ENCODE results near the gene CYB5D1. TPM values are rescaled to one million over a fixed set of nuclear protein-coding genes. Genes with fewer than 3 reads are reported as not detected.

Gene CYB5D1
- total RNA-seq, 1 experiment from 2014 or later: 18.7 TPM

DNA sequence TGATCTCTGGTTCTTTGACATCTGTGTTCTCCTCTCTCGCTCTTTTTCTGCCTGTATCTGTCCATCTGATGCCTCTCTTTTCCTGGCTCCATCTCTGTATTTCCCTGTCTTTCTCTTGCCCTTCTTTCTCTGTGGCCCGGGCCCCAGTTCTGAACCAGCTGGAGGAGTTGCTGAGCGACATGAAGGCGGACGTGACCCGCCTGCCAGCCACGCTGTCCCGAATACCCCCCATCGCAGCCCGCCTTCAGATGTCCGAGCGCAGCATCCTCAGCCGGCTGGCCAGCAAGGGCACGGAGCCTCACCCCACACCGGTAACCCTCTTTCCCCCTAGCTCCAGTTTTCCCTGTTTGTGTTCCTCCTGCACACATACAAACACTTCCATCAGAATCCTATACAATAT, 52.5 kb downstream of the CYB5D1 start:
- Histone ChIP-seq H3K27me3 (replicated peaks; ENCODE audit: insufficient read depth, low read depth, low read length, poor library complexity) (no peaks in the 10 kb centered on the region), H3K9me3 (ENCODE audit: low read depth, low read length, poor library complexity, severe bottlenecking) (no peaks in the 10 kb centered on the region), H3K4me1 (ENCODE audit: insufficient read depth, low read length, poor library complexity, severe bottlenecking) (peaks cover 10% of the 10 kb centered on the region), H3K36me3 (ENCODE audit: insufficient read depth, low read length, poor library complexity, severe bottlenecking) (peaks cover 75% of the 10 kb centered on the region), H3K27ac (ENCODE audit: low read depth, low read length, poor library complexity, severe bottlenecking) (no peak overlapping the region), H3K4me3 (ENCODE audit: low read depth, low read length, poor library complexity, severe bottlenecking) (no peak overlapping the region)
- ChIA-PET CTCF (no interaction called here), POLR2A (ENCODE audit: low non-redundant PET) (no interaction called here)
- BruUV-seq (replicated peaks): no TSS peak
- TF ChIP-seq, protein P1, sequence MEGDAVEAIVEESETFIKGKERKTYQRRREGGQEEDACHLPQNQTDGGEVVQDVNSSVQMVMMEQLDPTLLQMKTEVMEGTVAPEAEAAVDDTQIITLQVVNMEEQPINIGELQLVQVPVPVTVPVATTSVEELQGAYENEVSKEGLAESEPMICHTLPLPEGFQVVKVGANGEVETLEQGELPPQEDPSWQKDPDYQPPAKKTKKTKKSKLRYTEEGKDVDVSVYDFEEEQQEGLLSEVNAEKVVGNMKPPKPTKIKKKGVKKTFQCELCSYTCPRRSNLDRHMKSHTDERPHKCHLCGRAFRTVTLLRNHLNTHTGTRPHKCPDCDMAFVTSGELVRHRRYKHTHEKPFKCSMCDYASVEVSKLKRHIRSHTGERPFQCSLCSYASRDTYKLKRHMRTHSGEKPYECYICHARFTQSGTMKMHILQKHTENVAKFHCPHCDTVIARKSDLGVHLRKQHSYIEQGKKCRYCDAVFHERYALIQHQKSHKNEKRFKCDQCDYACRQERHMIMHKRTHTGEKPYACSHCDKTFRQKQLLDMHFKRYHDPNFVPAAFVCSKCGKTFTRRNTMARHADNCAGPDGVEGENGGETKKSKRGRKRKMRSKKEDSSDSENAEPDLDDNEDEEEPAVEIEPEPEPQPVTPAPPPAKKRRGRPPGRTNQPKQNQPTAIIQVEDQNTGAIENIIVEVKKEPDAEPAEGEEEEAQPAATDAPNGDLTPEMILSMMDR (conservative IDR thresholded peaks at IDR 0.05; ENCODE audit: low read depth, low read length): no peak
- no peak for TF ChIP-seq EZH2 (IDR thresholded peaks at IDR 0.05; ENCODE audit: borderline replicate concordance, low read depth, low read length, poor library complexity, severe bottlenecking)
- no peak for DNase-seq (ENCODE audit: low spot score)
- intact Hi-C loops (cut with micrococcal nuclease; ENCODE audit: unreplicated experiment): no loop called here

- intact Hi-C loops (cut with micrococcal nuclease; ENCODE audit: unreplicated experiment): no loop called here
- peaks cover 11% of the 10 kb centered on the region for H3K4me1 ChIP-seq (ENCODE audit: insufficient read depth, low read length, poor library complexity, severe bottlenecking)
- TF ChIP-seq EZH2 (IDR thresholded peaks at IDR 0.05; ENCODE audit: borderline replicate concordance, low read depth, low read length, poor library complexity, severe bottlenecking): no peak
- TF ChIP-seq, protein P1 (conservative IDR thresholded peaks at IDR 0.05; ENCODE audit: low read depth, low read length): no peak
- peaks cover 70% of the 10 kb centered on the region for H3K36me3 ChIP-seq (ENCODE audit: insufficient read depth, low read length, poor library complexity, severe bottlenecking)
- no peak overlapping the region for H3K4me3 ChIP-seq (ENCODE audit: low read depth, low read length, poor library complexity, severe bottlenecking)
- BruUV-seq (replicated peaks): no TSS peak
- no peak for DNase-seq (ENCODE audit: low spot score)
- CTCF ChIA-PET: no interaction called here
- no peaks in the 10 kb centered on the region for H3K27me3 ChIP-seq (replicated peaks; ENCODE audit: insufficient read depth, low read depth, low read length, poor library complexity)
- no peak overlapping the region for H3K27ac ChIP-seq (ENCODE audit: low read depth, low read length, poor library complexity, severe bottlenecking)
- POLR2A ChIA-PET (ENCODE audit: low non-redundant PET): no interaction called here
- no peaks in the 10 kb centered on the region for H3K9me3 ChIP-seq (ENCODE audit: low read depth, low read length, poor library complexity, severe bottlenecking)
These were observed 52.9 kb downstream of the CYB5D1 start for GRCh38 chr17:7910711-7911110.

GRCh38 chr17:7911116-7911515, 53.3 kb downstream of the CYB5D1 start:
- no TSS peak for BruUV-seq (replicated peaks)
- no peak overlapping the region for H3K27ac ChIP-seq (ENCODE audit: low read depth, low read length, poor library complexity, severe bottlenecking)
- no peaks in the 10 kb centered on the region for H3K9me3 ChIP-seq (ENCODE audit: low read depth, low read length, poor library complexity, severe bottlenecking)
- H3K4me1 ChIP-seq (ENCODE audit: insufficient read depth, low read length, poor library complexity, severe bottlenecking): peaks cover 12% of the 10 kb centered on the region
- no peak overlapping the region for H3K4me3 ChIP-seq (ENCODE audit: low read depth, low read length, poor library complexity, severe bottlenecking)
- intact Hi-C loops (cut with micrococcal nuclease; ENCODE audit: unreplicated experiment): no loop called here
- CTCF ChIA-PET: no interaction called here
- POLR2A ChIA-PET (ENCODE audit: low non-redundant PET): no interaction called here
- TF ChIP-seq, protein P1 (conservative IDR thresholded peaks at IDR 0.05; ENCODE audit: low read depth, low read length): no peak
- no peak for TF ChIP-seq EZH2 (IDR thresholded peaks at IDR 0.05; ENCODE audit: borderline replicate concordance, low read depth, low read length, poor library complexity, severe bottlenecking)
- H3K27me3 ChIP-seq (replicated peaks; ENCODE audit: insufficient read depth, low read depth, low read length, poor library complexity): no peaks in the 10 kb centered on the region
- DNase-seq (ENCODE audit: low spot score): no peak
- H3K36me3 ChIP-seq (ENCODE audit: insufficient read depth, low read length, poor library complexity, severe bottlenecking): peaks cover 66% of the 10 kb centered on the region

Other genes starting within 250 kb of the CYB5D1 start
- gene FXR2, start 243.1 kb upstream of the CYB5D1 start, total RNA-seq (2021): 101 TPM in 2 replicates
- gene SAT2, start 230.2 kb upstream of the CYB5D1 start, total RNA-seq (2021): 61.7 and 79.3 TPM in 2 replicates
- gene SHBG, start 227.9 kb upstream of the CYB5D1 start, total RNA-seq (2021): 0.33 TPM in 1 of 2 replicates, not detected in the other
- 3.5 and 5.9 TPM in 2 replicates for gene ATP1B2, start 207.1 kb upstream of the CYB5D1 start, total RNA-seq (2021)
- 32.2 and 34.8 TPM in 2 replicates for gene TP53, start 170.5 kb upstream of the CYB5D1 start, total RNA-seq (2021)
- gene WRAP53, start 169.5 kb upstream of the CYB5D1 start, total RNA-seq (2021): 42.2 and 51.8 TPM in 2 replicates
- 10.0 and 15.8 TPM in 2 replicates for gene EFNB3, start 152.8 kb upstream of the CYB5D1 start, total RNA-seq (2021)
- gene DNAH2, start 140.3 kb upstream of the CYB5D1 start, total RNA-seq (2021): 0.15 and 0.24 TPM in 2 replicates
- 46.8 and 51.1 TPM in 2 replicates for gene KDM6B, start 23.8 kb upstream of the CYB5D1 start, total RNA-seq (2021)
- 1.7 and 3.0 TPM in 2 replicates for gene TMEM88, start 2.9 kb upstream of the CYB5D1 start, total RNA-seq (2021)
- 64.3 and 67.7 TPM in 2 replicates for gene NAA38, start 444 bp upstream of the CYB5D1 start, total RNA-seq (2021)
- gene CHD3, start 30.8 kb downstream of the CYB5D1 start, total RNA-seq (2021): 249 and 264 TPM in 2 replicates
- 0.83 and 1.1 TPM in 2 replicates for gene RNF227, start 58.3 kb downstream of the CYB5D1 start, total RNA-seq (2021)
- 24.8 and 32.4 TPM in 2 replicates for gene KCNAB3, start 71.9 kb downstream of the CYB5D1 start, total RNA-seq (2021)
- 111 and 140 TPM in 2 replicates for gene TRAPPC1, start 73.9 kb downstream of the CYB5D1 start, total RNA-seq (2021)
- gene CNTROB, start 74.2 kb downstream of the CYB5D1 start, total RNA-seq (2021): 72.3 and 79.9 TPM in 2 replicates
- not detected in 2 replicates for gene GUCY2D, start 144.6 kb downstream of the CYB5D1 start, total RNA-seq (2021)
- 0.17 and 0.30 TPM in 2 replicates for gene ALOX15B, start 181.1 kb downstream of the CYB5D1 start, total RNA-seq (2021)
- gene ALOX12B, start 229.7 kb downstream of the CYB5D1 start, total RNA-seq (2021): 0.39 TPM in 1 of 2 replicates, not detected in the other